ENCODE results near the gene ENTR1.

Gene ENTR1

DNA sequence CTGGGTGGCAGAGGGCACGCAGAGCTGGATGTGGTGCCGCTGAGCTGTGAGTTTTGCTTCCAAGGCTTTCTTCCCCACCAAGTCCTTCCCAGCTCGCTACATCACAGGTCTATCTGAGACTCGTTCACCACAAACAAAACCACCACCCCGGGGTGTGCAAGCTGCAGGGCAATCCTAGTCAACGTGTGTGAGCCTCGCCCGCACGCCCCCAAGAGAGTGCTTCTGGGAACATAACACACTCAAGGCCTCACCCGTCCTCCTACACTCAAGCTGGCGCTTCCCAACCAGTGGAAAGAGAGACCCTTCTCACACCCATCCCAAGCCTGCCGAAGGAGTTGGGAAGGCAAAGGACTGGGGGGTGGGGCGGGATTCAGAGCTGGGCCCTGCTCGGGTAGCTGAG lies 21.0 kb downstream of the ENTR1 start:
- Histone ChIP-seq H3K36me3 (ENCODE audit: control insufficient read depth, insufficient read depth, low read length) (peaks cover 42% of the 10 kb centered on the region), H3K4me3 (replicated peaks; ENCODE audit: low read depth, low read length) (no peak overlapping the region), H3K27me3 (replicated peaks; ENCODE audit: control insufficient read depth, insufficient read depth, low read length) (no peaks in the 10 kb centered on the region)
- no peak for DNase-seq (ENCODE audit: extremely low read depth, insufficient read length)
- TF ChIP-seq, protein P1, sequence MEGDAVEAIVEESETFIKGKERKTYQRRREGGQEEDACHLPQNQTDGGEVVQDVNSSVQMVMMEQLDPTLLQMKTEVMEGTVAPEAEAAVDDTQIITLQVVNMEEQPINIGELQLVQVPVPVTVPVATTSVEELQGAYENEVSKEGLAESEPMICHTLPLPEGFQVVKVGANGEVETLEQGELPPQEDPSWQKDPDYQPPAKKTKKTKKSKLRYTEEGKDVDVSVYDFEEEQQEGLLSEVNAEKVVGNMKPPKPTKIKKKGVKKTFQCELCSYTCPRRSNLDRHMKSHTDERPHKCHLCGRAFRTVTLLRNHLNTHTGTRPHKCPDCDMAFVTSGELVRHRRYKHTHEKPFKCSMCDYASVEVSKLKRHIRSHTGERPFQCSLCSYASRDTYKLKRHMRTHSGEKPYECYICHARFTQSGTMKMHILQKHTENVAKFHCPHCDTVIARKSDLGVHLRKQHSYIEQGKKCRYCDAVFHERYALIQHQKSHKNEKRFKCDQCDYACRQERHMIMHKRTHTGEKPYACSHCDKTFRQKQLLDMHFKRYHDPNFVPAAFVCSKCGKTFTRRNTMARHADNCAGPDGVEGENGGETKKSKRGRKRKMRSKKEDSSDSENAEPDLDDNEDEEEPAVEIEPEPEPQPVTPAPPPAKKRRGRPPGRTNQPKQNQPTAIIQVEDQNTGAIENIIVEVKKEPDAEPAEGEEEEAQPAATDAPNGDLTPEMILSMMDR (IDR thresholded peaks at IDR 0.05; ENCODE audit: insufficient read depth, low read length, poor library complexity, severe bottlenecking), result no peak

GRCh38 chr9:136387217-136387616 lies 23.2 kb downstream of the ENTR1 start:
- TF ChIP-seq, protein P1 (IDR thresholded peaks at IDR 0.05; ENCODE audit: insufficient read depth, low read length, poor library complexity, severe bottlenecking), result no peak
- peaks cover 35% of the 10 kb centered on the region for H3K36me3 ChIP-seq (ENCODE audit: control insufficient read depth, insufficient read depth, low read length)
- no peak overlapping the region for H3K4me3 ChIP-seq (replicated peaks; ENCODE audit: low read depth, low read length)
- DNase-seq (ENCODE audit: extremely low read depth, insufficient read length), result no peak
- no peaks in the 10 kb centered on the region for H3K27me3 ChIP-seq (replicated peaks; ENCODE audit: control insufficient read depth, insufficient read depth, low read length)

- Histone ChIP-seq H3K27me3 (replicated peaks; ENCODE audit: control insufficient read depth, insufficient read depth, low read length) (no peaks in the 10 kb centered on the region), H3K4me3 (replicated peaks; ENCODE audit: low read depth, low read length) (no peak overlapping the region), H3K36me3 (ENCODE audit: control insufficient read depth, insufficient read depth, low read length) (peaks cover 30% of the 10 kb centered on the region)
- TF ChIP-seq, protein P1 (IDR thresholded peaks at IDR 0.05; ENCODE audit: insufficient read depth, low read length, poor library complexity, severe bottlenecking), result no peak
- no peak for DNase-seq (ENCODE audit: extremely low read depth, insufficient read length)
These were observed 24.4 kb downstream of the ENTR1 start for GRCh38 chr9:136386018-136386417.

GRCh38 chr9:136385015-136385414 lies 25.4 kb downstream of the ENTR1 start:
- Histone ChIP-seq H3K36me3 (ENCODE audit: control insufficient read depth, insufficient read depth, low read length) (peaks cover 37% of the 10 kb centered on the region), H3K27me3 (replicated peaks; ENCODE audit: control insufficient read depth, insufficient read depth, low read length) (no peaks in the 10 kb centered on the region), H3K4me3 (replicated peaks; ENCODE audit: low read depth, low read length) (no peak overlapping the region)
- TF ChIP-seq, protein P1 (IDR thresholded peaks at IDR 0.05; ENCODE audit: insufficient read depth, low read length, poor library complexity, severe bottlenecking), result no peak
- no peak for DNase-seq (ENCODE audit: extremely low read depth, insufficient read length)

GRCh38 chr9:136383436-136383835 lies 27.0 kb downstream of the ENTR1 start:
- Histone ChIP-seq H3K27me3 (replicated peaks; ENCODE audit: control insufficient read depth, insufficient read depth, low read length) (no peaks in the 10 kb centered on the region), H3K36me3 (ENCODE audit: control insufficient read depth, insufficient read depth, low read length) (peaks cover 38% of the 10 kb centered on the region), H3K4me3 (replicated peaks; ENCODE audit: low read depth, low read length) (no peak overlapping the region)
- no peak for DNase-seq (ENCODE audit: extremely low read depth, insufficient read length)
- TF ChIP-seq, protein P1 (IDR thresholded peaks at IDR 0.05; ENCODE audit: insufficient read depth, low read length, poor library complexity, severe bottlenecking), result no peak

- TF ChIP-seq, protein P1 (IDR thresholded peaks at IDR 0.05; ENCODE audit: insufficient read depth, low read length, poor library complexity, severe bottlenecking), result no peak
- H3K27me3 ChIP-seq (replicated peaks; ENCODE audit: control insufficient read depth, insufficient read depth, low read length), result no peaks in the 10 kb centered on the region
- no peak for DNase-seq (ENCODE audit: extremely low read depth, insufficient read length)
- peaks cover 38% of the 10 kb centered on the region for H3K36me3 ChIP-seq (ENCODE audit: control insufficient read depth, insufficient read depth, low read length)
- no peak overlapping the region for H3K4me3 ChIP-seq (replicated peaks; ENCODE audit: low read depth, low read length)
These were observed 28.4 kb downstream of the ENTR1 start for GRCh38 chr9:136381966-136382513.
